T-cell (primary cell): Measurements from ENCODE around the gene ESRP2. TPM values are rescaled to one million over a fixed set of nuclear protein-coding genes. Genes with fewer than 3 reads are reported as not detected.

Source experiments
- ATAC-seq, 4 experiments: fragments of 200-7000 bp in 3 of 4; fragments of 150-1000 bp in 1 of 4; cut with Tn5 transposase; replicated peaks in 1 of 4; 1 replicate in 3 of 4; 2 replicates in 1 of 4; pipeline ENCODE4 v1.10.0; 2021; ENCODE audit warnings: moderate library complexity in 3 of 4, mild to moderate bottlenecking in 2 of 4, moderate number of reproducible peaks in 1 of 4
- CTCF ChIA-PET, 2 donors: fragments of 300-600 bp; sonication (Branson Sonifier 250); formaldehyde crosslinking; loops; one replicate each; lab custom pipeline; 2022; ENCODE audit warnings: antibody characterized with exemption in 2 of 2; lab: Charles Lee
- POLR2A ChIA-PET, 2 donors: fragments of 300-600 bp; sonication (Branson Sonifier 250); formaldehyde crosslinking; loops; one replicate each; lab custom pipeline; 2022; ENCODE audit warnings: antibody characterized with exemption in 2 of 2; lab: Charles Lee
- DNase-seq, 35 experiments: peaks; one replicate each; pipeline versions ENCODE4 v3.0.0 to v3.0.0-alpha.2; 2013 to 2023
- H3K27ac ChIP-seq: one replicate; pipeline ENCODE4 v1.5.1; 2013; ENCODE audit warnings: low read length
- H3K27me3 ChIP-seq, 2 experiments: replicated peaks in 1 of 2; 1 replicate in 1 of 2; 2 replicates in 1 of 2; pipeline versions ENCODE4 v1.6.1 to v1.7.0; 2013; ENCODE audit warnings: low read length in 1 of 2, mixed read lengths in 1 of 2; ENCODE audit not compliant: control insufficient read depth in 2 of 2, insufficient read depth in 2 of 2; ENCODE audit errors: extremely low read depth in 1 of 2
- H3K36me3 ChIP-seq, 2 donors: 1 replicate in 1 of 2; 2 replicates in 1 of 2; pipeline versions ENCODE4 v1.6.1 to v1.7.0; 2013; ENCODE audit warnings: low read length in 1 of 2; ENCODE audit not compliant: control insufficient read depth in 2 of 2, insufficient read depth in 1 of 2; ENCODE audit errors: extremely low read depth in 1 of 2
- H3K4me1 ChIP-seq, 2 experiments: 1 replicate in 1 of 2; 2 replicates in 1 of 2; pipeline versions ENCODE4 v1.6.1 to v1.7.0; 2013; ENCODE audit warnings: low read length in 2 of 2, mixed read lengths in 1 of 2; ENCODE audit not compliant: insufficient read depth in 2 of 2, control insufficient read depth in 1 of 2; ENCODE audit errors: extremely low read depth in 1 of 2
- H3K4me3 ChIP-seq, 2 donors: 1 replicate in 1 of 2; 2 replicates in 1 of 2; pipeline versions ENCODE4 v1.5.1 to v1.7.0; 2013; ENCODE audit warnings: mild to moderate bottlenecking in 2 of 2, low read length in 1 of 2, moderate library complexity in 1 of 2; ENCODE audit not compliant: control insufficient read depth in 1 of 2; ENCODE audit errors: extremely low read depth in 1 of 2
- H3K9me3 ChIP-seq: 2 replicates; pipeline ENCODE4 v1.7.0; 2013
- H3K27ac Mint-ChIP-seq, 2 donors: one replicate each; pipeline ENCODE4 v1.8.0; 2020 to 2021; ENCODE audit warnings: mild to moderate bottlenecking in 2 of 2, mixed read lengths in 2 of 2
- H3K27me3 Mint-ChIP-seq, 2 donors: one replicate each; pipeline ENCODE4 v1.8.0; 2021 to 2022; ENCODE audit warnings: mixed read lengths in 2 of 2
- H3K36me3 Mint-ChIP-seq: one replicate; pipeline ENCODE4 v1.8.0; 2021; ENCODE audit warnings: mixed read lengths
- H3K4me1 Mint-ChIP-seq, 3 donors: one replicate each; pipeline ENCODE4 v1.8.0; 2020 to 2022; ENCODE audit warnings: mixed read lengths in 3 of 3, mild to moderate bottlenecking in 1 of 3
- H3K4me3 Mint-ChIP-seq, 3 donors: one replicate each; pipeline ENCODE4 v1.8.0; 2020 to 2022; ENCODE audit warnings: mild to moderate bottlenecking in 3 of 3, mixed read lengths in 3 of 3, moderate library complexity in 3 of 3
- H3K9me3 Mint-ChIP-seq, 3 donors: one replicate each; pipeline ENCODE4 v1.8.0; 2020 to 2022; ENCODE audit warnings: mixed read lengths in 3 of 3
- WGBS: methylation state at CpG from one replicate; pipeline ENCODE4 v1.1.5; 2013; ENCODE audit warnings: missing lambda C conversion rate; ENCODE audit not compliant: insufficient coverage; 5-methylcytosine and 5-hydroxymethylcytosine counted together
- total RNA-seq, 35 experiments: library from RNA in 6 of 35; stranded (reverse) in 6 of 35; fragments of 120-200 nt in 1 of 35; gene quantifications; one replicate each; pipeline versions ENCODE4 v1.2.1 to v1.2.4 and lab custom pipeline; 2013 to 2026

ESRP2 gene
- total RNA-seq, 5 donors from 2014 or later (not counting 1 experiment from before 2014, with no cell fraction given) = 0.47 to 0.79 (median 0.62) TPM; not detected in 2

- Mint-ChIP-seq H3K36me3 (no peaks in the 10 kb centered on the region), H3K4me1 (peaks cover 34 to 46% (median 38%) of the 10 kb centered on the region in 3 donors), H3K9me3 (no peaks in the 10 kb centered on the region), H3K27me3 (no peaks in the 10 kb centered on the region), H3K4me3 (peak overlapping the region; percentile 94 to 98 (median 98)), H3K27ac (no peak overlapping the region)
- no peak overlapping the region for H3K27ac ChIP-seq
- H3K36me3 ChIP-seq = no peaks in the 10 kb centered on the region
- ChIA-PET CTCF (interaction anchor here (0.6 to 0.7 kb wide), 4 partner anchors 19 to 598 kb away, joined by 3 to 5 read pairs (median 4); no protein-coding TSS in a partner anchor), POLR2A (no interaction called here)
- peaks cover 0 to 6% of the 10 kb centered on the region in 2 experiments for H3K27me3 ChIP-seq
- no peaks in the 10 kb centered on the region for H3K9me3 ChIP-seq
- no peak overlapping the region for H3K4me3 ChIP-seq
- no peak for DNase-seq
- 88% methylated on average over 6 of the region's 9 CpGs for WGBS
- ATAC-seq = no peak
- H3K4me1 ChIP-seq = peaks cover 15 to 52% of the 10 kb centered on the region in 2 experiments
Measured at GRCh38 chr16:68242926-68243858, 7.3 kb upstream of the ESRP2 start.

GRCh38 chr16:68242085-68242484 lies 6.2 kb upstream of the ESRP2 start:
- POLR2A ChIA-PET = interaction anchor here in 1 of 2 donors (0.6 to 0.7 kb wide), 2 partner anchors 89 to 206 kb away, joined by 7 read pairs; no protein-coding TSS in a partner anchor
- no peak for DNase-seq
- Histone ChIP-seq H3K36me3 (no peaks in the 10 kb centered on the region), H3K27me3 (peaks cover 0 to 6% of the 10 kb centered on the region in 2 experiments), H3K27ac (no peak overlapping the region), H3K4me1 (peaks cover 15 to 56% of the 10 kb centered on the region in 2 experiments), H3K4me3 (no peak overlapping the region), H3K9me3 (no peaks in the 10 kb centered on the region)
- Mint-ChIP-seq H3K27ac (no peak overlapping the region), H3K9me3 (no peaks in the 10 kb centered on the region), H3K36me3 (no peaks in the 10 kb centered on the region), H3K4me3 (no peak overlapping the region), H3K27me3 (no peaks in the 10 kb centered on the region), H3K4me1 (peaks cover 38 to 47% (median 42%) of the 10 kb centered on the region in 3 donors)
- WGBS = no CpG with 5 or more reads among the region's 7 CpGs
- no peak for ATAC-seq
- CTCF ChIA-PET = interaction anchor here (0.6 to 2.0 kb wide), 5 partner anchors 22 to 1372 kb away, joined by 3 to 10 read pairs (median 5); partner anchors contain the start of genes PRMT7 (in 1 of the 2), SLC7A6 (in 1 of the 2) and SLC7A6OS (in 1 of the 2)

- WGBS = 8% methylated on average over 15 of the region's 20 CpGs
- peak in 2 of 4 experiments; percentile 22 to 28 for ATAC-seq
- Mint-ChIP-seq H3K27ac (peak overlapping the region; percentile 85 to 92), H3K4me1 (peaks cover 31 to 36% (median 33%) of the 10 kb centered on the region in 3 donors), H3K27me3 (no peaks in the 10 kb centered on the region), H3K4me3 (peak overlapping the region; percentile 88 to 98 (median 91)), H3K36me3 (no peaks in the 10 kb centered on the region), H3K9me3 (no peaks in the 10 kb centered on the region)
- H3K4me3 ChIP-seq = peak overlapping the region; percentile 68 to 74
- peaks cover 16 to 54% of the 10 kb centered on the region in 2 experiments for H3K4me1 ChIP-seq
- H3K9me3 ChIP-seq = no peaks in the 10 kb centered on the region
- CTCF ChIA-PET = interaction anchor here in 1 of 2 donors (1.0 kb wide), 2 partner anchors 23 to 144 kb away, joined by 3 read pairs; no protein-coding TSS in a partner anchor
- H3K36me3 ChIP-seq = no peaks in the 10 kb centered on the region
- no peaks in the 10 kb centered on the region for H3K27me3 ChIP-seq
- DNase-seq = no peak
- peak overlapping the region; percentile 13 for H3K27ac ChIP-seq
- POLR2A ChIA-PET = no interaction called here
Measured at GRCh38 chr16:68238029-68238345, 2.1 kb upstream of the ESRP2 start.

GRCh38 chr16:68237243-68238028 lies 1.5 kb upstream of the ESRP2 start:
- DNase-seq (peak; percentile 62 to 91 (median 78)), ATAC-seq (peak; percentile 77 to 79 (median 78))
- no peaks in the 10 kb centered on the region for H3K9me3 Mint-ChIP-seq
- peak overlapping the region; percentile 88 to 98 (median 91) for H3K4me3 Mint-ChIP-seq
- peak overlapping the region; percentile 85 to 92 for H3K27ac Mint-ChIP-seq
- WGBS = 1% methylated on average over 66 of the region's 72 CpGs
- no peaks in the 10 kb centered on the region for H3K27me3 Mint-ChIP-seq
- H3K36me3 Mint-ChIP-seq = no peaks in the 10 kb centered on the region
- H3K27ac ChIP-seq = peak overlapping the region; percentile 43
- peaks cover 31 to 38% (median 33%) of the 10 kb centered on the region in 3 donors for H3K4me1 Mint-ChIP-seq
- H3K36me3 ChIP-seq = no peaks in the 10 kb centered on the region
- ChIA-PET POLR2A (interaction anchor here in 1 of 2 donors (0.6 kb wide), 1 partner anchor 33 kb away, joined by 5 read pairs; no protein-coding TSS in a partner anchor), CTCF (interaction anchor here (0.6 to 1.0 kb wide), 3 partner anchors 20 to 144 kb away, joined by 3 to 5 read pairs (median 3); no protein-coding TSS in a partner anchor)
- peaks cover 16 to 54% of the 10 kb centered on the region in 2 experiments for H3K4me1 ChIP-seq
- no peaks in the 10 kb centered on the region for H3K27me3 ChIP-seq
- H3K4me3 ChIP-seq = peak overlapping the region; percentile 68 to 74
- no peaks in the 10 kb centered on the region for H3K9me3 ChIP-seq

- no peaks in the 10 kb centered on the region for H3K27me3 ChIP-seq
- H3K4me3 ChIP-seq = peak overlapping the region; percentile 68 to 74
- Mint-ChIP-seq H3K9me3 (no peaks in the 10 kb centered on the region), H3K36me3 (no peaks in the 10 kb centered on the region), H3K4me1 (peaks cover 31 to 38% (median 33%) of the 10 kb centered on the region in 3 donors), H3K4me3 (peak overlapping the region; percentile 88 to 98 (median 91)), H3K27ac (peak overlapping the region; percentile 76 to 92), H3K27me3 (no peaks in the 10 kb centered on the region)
- ChIA-PET CTCF (interaction anchor here (0.6 to 0.7 kb wide), 3 partner anchors 19 to 91 kb away, joined by 3 to 5 read pairs (median 4); no protein-coding TSS in a partner anchor), POLR2A (interaction anchor here in 1 of 2 donors (0.6 kb wide), 1 partner anchor 34 kb away, joined by 5 read pairs; no protein-coding TSS in a partner anchor)
- H3K36me3 ChIP-seq = peaks cover 2 to 4% of the 10 kb centered on the region in 2 donors
- H3K9me3 ChIP-seq = no peaks in the 10 kb centered on the region
- ATAC-seq = peak in 3 of 4 experiments; percentile 0 to 5 (median 5)
- 31% methylated on average over 12 of the region's 21 CpGs for WGBS
- H3K4me1 ChIP-seq = peaks cover 16 to 54% of the 10 kb centered on the region in 2 experiments
- peak overlapping the region; percentile 43 for H3K27ac ChIP-seq
- peak in 1 of 35 experiments; percentile 27 for DNase-seq
Measured at GRCh38 chr16:68236826-68237242, 907 bp upstream of the ESRP2 start.
